ENCODE results near the gene PDE6D. TPM values are rescaled to one million over a fixed set of nuclear protein-coding genes. Genes with fewer than 3 reads are reported as not detected.

PDE6D gene
- total RNA-seq, 1 experiment from 2014 or later, result 43.8 TPM

GRCh38 chr2:231707927-231708772 is 72.9 kb downstream of the PDE6D start, which contains the start of gene PTMA:
TSS of gene PTMA (plus strand) at chr2:231708525. CDS start at chr2:231708707, 182 bp downstream.
- Histone ChIP-seq H3K27me3 (ENCODE audit: low read length) (no peaks in the 10 kb centered on the region), H3K9ac (ENCODE audit: low read length) (peak within 1 kb of the TSS; percentile 98), H4K20me1 (ENCODE audit: low read length) (peaks cover 38% of the 10 kb centered on the region), H3K79me2 (ENCODE audit: low read length) (peaks cover 63% of the 10 kb centered on the region), H3K4me2 (ENCODE audit: low read length) (peak within 1 kb of the TSS; percentile 93), H3K4me3 (ENCODE audit: low read length) (peak within 1 kb of the TSS; percentile 98), H3K27ac (ENCODE audit: low read length) (peak within 1 kb of the TSS; percentile 92), H3K9me3 (ENCODE audit: low read length) (no peaks in the 10 kb centered on the region), H2AFZ (ENCODE audit: low read length) (peak within 1 kb of the TSS; percentile 87), H3K9me2 (replicated peaks; ENCODE audit: low read length) (no peaks in the 10 kb centered on the region), H3K36me3 (ENCODE audit: low read depth, low read length) (peaks cover 32% of the 10 kb centered on the region), H3F3A (ENCODE audit: low read length, unreplicated experiment) (peaks cover 15% of the 10 kb centered on the region), H3K4me1 (ENCODE audit: insufficient read depth, low read length) (peaks cover 24% of the 10 kb centered on the region)
- TF ChIP-seq, protein P1, sequence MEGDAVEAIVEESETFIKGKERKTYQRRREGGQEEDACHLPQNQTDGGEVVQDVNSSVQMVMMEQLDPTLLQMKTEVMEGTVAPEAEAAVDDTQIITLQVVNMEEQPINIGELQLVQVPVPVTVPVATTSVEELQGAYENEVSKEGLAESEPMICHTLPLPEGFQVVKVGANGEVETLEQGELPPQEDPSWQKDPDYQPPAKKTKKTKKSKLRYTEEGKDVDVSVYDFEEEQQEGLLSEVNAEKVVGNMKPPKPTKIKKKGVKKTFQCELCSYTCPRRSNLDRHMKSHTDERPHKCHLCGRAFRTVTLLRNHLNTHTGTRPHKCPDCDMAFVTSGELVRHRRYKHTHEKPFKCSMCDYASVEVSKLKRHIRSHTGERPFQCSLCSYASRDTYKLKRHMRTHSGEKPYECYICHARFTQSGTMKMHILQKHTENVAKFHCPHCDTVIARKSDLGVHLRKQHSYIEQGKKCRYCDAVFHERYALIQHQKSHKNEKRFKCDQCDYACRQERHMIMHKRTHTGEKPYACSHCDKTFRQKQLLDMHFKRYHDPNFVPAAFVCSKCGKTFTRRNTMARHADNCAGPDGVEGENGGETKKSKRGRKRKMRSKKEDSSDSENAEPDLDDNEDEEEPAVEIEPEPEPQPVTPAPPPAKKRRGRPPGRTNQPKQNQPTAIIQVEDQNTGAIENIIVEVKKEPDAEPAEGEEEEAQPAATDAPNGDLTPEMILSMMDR (conservative IDR thresholded peaks at IDR 0.05; ENCODE audit: low read depth, low read length), result no peak
- peak; percentile 70; the same call in 1 of the 2 replicates for TF ChIP-seq EZH2phosphoT487 (IDR thresholded peaks at IDR 0.05; ENCODE audit: borderline replicate concordance, low read length)
- POLR2A ChIA-PET (ENCODE audit: unreplicated experiment), result interaction anchor here (0.6 to 1.0 kb wide), 3 partner anchors 33 to 96 kb away, joined by 3 to 6 read pairs (median 4); no protein-coding TSS in a partner anchor
- no TSS peak for BruUV-seq (replicated peaks)
- intact Hi-C loops (cut with micrococcal nuclease), result loop anchor here (1.0 kb wide), 1 partner anchor 46 kb away; no protein-coding TSS in a partner anchor
- peak; percentile 66 for ATAC-seq
- CTCF ChIA-PET, result interaction anchor here (0.6 kb wide), 4 partner anchors 31 to 801 kb away, joined by 3 to 5 read pairs (median 4); no protein-coding TSS in a partner anchor
- peak; percentile 99 for DNase-seq

GRCh38 chr2:231707625-231707926 is 73.5 kb downstream of the PDE6D start:
- peak overlapping the region; percentile 90 for H3K4me2 ChIP-seq (ENCODE audit: low read length)
- ATAC-seq, result peak; percentile 3; the same call in 1 of the 2 replicates
- no peaks in the 10 kb centered on the region for H3K27me3 ChIP-seq (ENCODE audit: low read length)
- peaks cover 31% of the 10 kb centered on the region for H3K36me3 ChIP-seq (ENCODE audit: low read depth, low read length)
- intact Hi-C loops (cut with micrococcal nuclease), result loop anchor here (1.0 kb wide), 1 partner anchor 45 kb away; no protein-coding TSS in a partner anchor
- CTCF ChIA-PET, result no interaction called here
- peaks cover 62% of the 10 kb centered on the region for H3K79me2 ChIP-seq (ENCODE audit: low read length)
- H2AFZ ChIP-seq (ENCODE audit: low read length), result peak overlapping the region; percentile 87
- peaks cover 24% of the 10 kb centered on the region for H3K4me1 ChIP-seq (ENCODE audit: insufficient read depth, low read length)
- peaks cover 38% of the 10 kb centered on the region for H4K20me1 ChIP-seq (ENCODE audit: low read length)
- H3K27ac ChIP-seq (ENCODE audit: low read length), result peak overlapping the region; percentile 92
- POLR2A ChIA-PET (ENCODE audit: unreplicated experiment), result no interaction called here
- no peak for DNase-seq
- H3K9me3 ChIP-seq (ENCODE audit: low read length), result no peaks in the 10 kb centered on the region
- no peak for TF ChIP-seq EZH2 (IDR thresholded peaks at IDR 0.05; ENCODE audit: low read length, unreplicated experiment)
- no peak for TF ChIP-seq EZH2phosphoT487 (IDR thresholded peaks at IDR 0.05; ENCODE audit: borderline replicate concordance, low read length)
- TF ChIP-seq, protein P1 (conservative IDR thresholded peaks at IDR 0.05; ENCODE audit: low read depth, low read length), result no peak
- H3K9ac ChIP-seq (ENCODE audit: low read length), result peak overlapping the region; percentile 97
- no peaks in the 10 kb centered on the region for H3K9me2 ChIP-seq (replicated peaks; ENCODE audit: low read length)
- H3F3A ChIP-seq (ENCODE audit: low read length, unreplicated experiment), result peaks cover 15% of the 10 kb centered on the region
- no TSS peak for BruUV-seq (replicated peaks)
- peak overlapping the region; percentile 84 for H3K4me3 ChIP-seq (ENCODE audit: low read length)

Measured in PC-3 (cell line).